A549 (cell line): ENCODE measurements around the gene CRYGN.

Experiments
- ESRRA ChIP-seq: fragments of 150-350 bp; IDR thresholded peaks from 2 replicates; pipeline ENCODE4 v1.6.1; 2014; ENCODE audit warnings: mild to moderate bottlenecking, low read length, borderline replicate concordance
- JUN ChIP-seq, 2 experiments: fragments of >200 bp; sonication (Bioruptor Twin); formaldehyde crosslinking; IDR thresholded peaks; 2 replicates in 1 of 2; 3 replicates in 1 of 2; pipeline ENCODE4 v1.6.1; 2016 to 2017
- MAFK ChIP-seq: fragments of 450-650 bp; IDR thresholded peaks from 2 replicates; pipeline ENCODE4 v1.6.1; 2014; ENCODE audit not compliant: partially characterized antibody
- MYC ChIP-seq: IDR thresholded peaks from 2 replicates; pipeline ENCODE4 v1.6.1; 2012; ENCODE audit warnings: mild to moderate bottlenecking, inconsistent platforms, low read length, improper control_type of control experiment, borderline replicate concordance
- POLR2A ChIP-seq: IDR thresholded peaks from 2 replicates; pipeline ENCODE4 v1.6.1; 2012; ENCODE audit warnings: mild to moderate bottlenecking, low read length
- SREBF2 ChIP-seq: fragments of 450-650 bp; IDR thresholded peaks from 2 replicates; pipeline ENCODE4 v1.6.1; 2014; ENCODE audit warnings: mild to moderate bottlenecking, moderate library complexity
- ZFP36 ChIP-seq: fragments of 450-650 bp; IDR thresholded peaks from 2 replicates; pipeline ENCODE4 v1.6.1; 2014; ENCODE audit warnings: borderline replicate concordance; ENCODE audit not compliant: partially characterized antibody
- TF ChIP-seq, protein P1 (sequence below): fragments of >200 bp; sonication (Bioruptor Twin); formaldehyde crosslinking; IDR thresholded peaks from 3 replicates; pipeline ENCODE4 v1.5.1; 2016

DNA sequence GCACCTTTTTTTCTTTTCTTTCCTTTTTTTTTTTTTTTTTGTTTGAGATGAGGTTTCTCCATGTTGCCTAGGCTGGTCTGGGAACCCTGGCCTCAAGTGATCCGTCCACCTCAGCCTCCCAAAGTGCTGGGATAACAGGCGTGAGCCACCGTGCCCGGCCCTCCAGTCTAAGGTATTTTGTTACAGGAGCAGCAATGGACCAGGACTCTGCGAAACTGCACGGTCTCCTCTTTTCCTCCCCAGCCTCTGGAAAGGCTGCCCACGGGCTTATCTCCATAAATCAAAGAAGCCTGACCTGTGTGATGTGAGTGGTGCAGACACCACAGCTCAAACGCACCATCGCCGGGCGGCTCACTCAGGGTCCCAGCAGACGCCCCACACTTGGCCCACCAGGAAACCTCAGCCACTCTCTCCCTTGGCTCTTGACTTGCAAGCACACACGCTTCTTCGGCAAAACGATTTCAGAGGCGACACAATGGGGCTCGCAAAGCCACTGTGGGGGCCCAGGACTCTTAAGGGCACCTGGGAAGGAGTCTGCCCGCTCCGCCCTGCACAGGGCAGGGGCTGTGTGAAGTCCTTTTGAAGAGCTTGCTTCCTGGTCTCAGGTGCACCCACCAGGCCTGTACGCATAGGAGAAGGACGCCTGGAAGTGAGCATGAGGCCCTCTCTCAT lies 50.7 kb downstream of the CRYGN start:
- TF ChIP-seq POLR2A (no peak), MAFK (no peak), ESRRA (no peak), ZFP36 (no peak), MYC (no peak), SREBF2 (no peak), JUN (IDR thresholded peaks at IDR 0.05) (no peak)
- TF ChIP-seq, protein P1, sequence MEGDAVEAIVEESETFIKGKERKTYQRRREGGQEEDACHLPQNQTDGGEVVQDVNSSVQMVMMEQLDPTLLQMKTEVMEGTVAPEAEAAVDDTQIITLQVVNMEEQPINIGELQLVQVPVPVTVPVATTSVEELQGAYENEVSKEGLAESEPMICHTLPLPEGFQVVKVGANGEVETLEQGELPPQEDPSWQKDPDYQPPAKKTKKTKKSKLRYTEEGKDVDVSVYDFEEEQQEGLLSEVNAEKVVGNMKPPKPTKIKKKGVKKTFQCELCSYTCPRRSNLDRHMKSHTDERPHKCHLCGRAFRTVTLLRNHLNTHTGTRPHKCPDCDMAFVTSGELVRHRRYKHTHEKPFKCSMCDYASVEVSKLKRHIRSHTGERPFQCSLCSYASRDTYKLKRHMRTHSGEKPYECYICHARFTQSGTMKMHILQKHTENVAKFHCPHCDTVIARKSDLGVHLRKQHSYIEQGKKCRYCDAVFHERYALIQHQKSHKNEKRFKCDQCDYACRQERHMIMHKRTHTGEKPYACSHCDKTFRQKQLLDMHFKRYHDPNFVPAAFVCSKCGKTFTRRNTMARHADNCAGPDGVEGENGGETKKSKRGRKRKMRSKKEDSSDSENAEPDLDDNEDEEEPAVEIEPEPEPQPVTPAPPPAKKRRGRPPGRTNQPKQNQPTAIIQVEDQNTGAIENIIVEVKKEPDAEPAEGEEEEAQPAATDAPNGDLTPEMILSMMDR: no peak
